Measurements from ENCODE around the gene PRKN.

DNA sequence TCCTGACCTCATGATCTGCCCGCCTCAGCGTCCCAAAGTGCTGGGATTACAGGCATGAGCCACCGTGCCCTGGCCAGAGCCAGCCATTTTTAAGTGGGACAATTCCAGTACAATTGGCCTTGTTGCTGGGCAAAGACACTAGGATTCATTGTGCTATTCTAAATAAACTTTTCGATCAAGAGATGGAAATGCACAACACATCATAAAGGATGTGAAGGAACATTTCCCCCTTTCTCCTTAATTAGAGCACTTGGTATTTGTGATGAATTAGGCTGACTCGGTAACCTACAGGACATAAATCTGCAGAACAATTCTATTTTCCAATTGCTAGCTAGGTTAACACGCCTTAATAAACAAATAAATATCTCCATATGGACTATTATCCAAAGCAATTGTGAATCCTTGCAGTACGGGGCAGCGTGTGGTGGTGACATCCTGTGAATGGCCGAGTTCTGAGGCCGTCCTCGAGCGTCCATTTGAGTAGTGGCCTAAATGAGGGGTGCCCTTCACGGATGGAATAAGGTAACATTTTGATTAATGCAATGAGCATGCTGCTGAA lies 1047.5 kb downstream of the PRKN start:
- TF ChIP-seq EP300 (IDR thresholded peaks at IDR 0.05), result no peak
- no peak for TF ChIP-seq CTCF (IDR thresholded peaks at IDR 0.05)
- TF ChIP-seq POLR2A (IDR thresholded peaks at IDR 0.05), result no peak

Measured in tibial nerve (tissue), 4 donors.